Calu3 (cell line): ENCODE results near the gene FMNL3. TPM values are rescaled to one million over a fixed set of nuclear protein-coding genes. Genes with fewer than 3 reads are reported as not detected.

ENCODE experiments used
- BruUV-seq: library from RNA; stranded (reverse); fragments of 400-500 nt; replicated peaks from 2 replicates; lab custom pipeline; 2021; lab: Mats Ljungman, UMichigan
- CTCF ChIA-PET: fragments of 300-600 bp; sonication (Branson Sonifier 250); formaldehyde crosslinking; loops from one replicate; lab custom pipeline; 2022; ENCODE audit warnings: antibody characterized with exemption; lab: Charles Lee
- DNase-seq: peaks from one replicate; pipeline ENCODE4 v3.0.0; 2022
- H3K27ac Mint-ChIP-seq: one replicate; pipeline ENCODE4 v1.8.0; 2022; ENCODE audit warnings: mixed read lengths; ENCODE audit not compliant: unreplicated experiment
- H3K27me3 Mint-ChIP-seq: one replicate; pipeline ENCODE4 v1.8.0; 2022; ENCODE audit warnings: mixed read lengths; ENCODE audit not compliant: unreplicated experiment
- H3K36me3 Mint-ChIP-seq: one replicate; pipeline ENCODE4 v1.8.0; 2022; ENCODE audit warnings: mild to moderate bottlenecking, moderate library complexity, mixed read lengths; ENCODE audit not compliant: insufficient read depth, unreplicated experiment
- H3K4me1 Mint-ChIP-seq: one replicate; pipeline ENCODE4 v1.8.0; 2022; ENCODE audit warnings: mild to moderate bottlenecking, low read depth, mixed read lengths; ENCODE audit not compliant: unreplicated experiment
- H3K4me3 Mint-ChIP-seq: one replicate; pipeline ENCODE4 v1.8.0; 2022; ENCODE audit warnings: mild to moderate bottlenecking, low read depth, moderate library complexity, mixed read lengths; ENCODE audit not compliant: unreplicated experiment
- H3K9me3 Mint-ChIP-seq: one replicate; pipeline ENCODE4 v1.8.0; 2022; ENCODE audit warnings: low read depth, mixed read lengths; ENCODE audit not compliant: unreplicated experiment
- CTCF ChIP-seq: fragments of 200-600 bp; IDR thresholded peaks from one replicate; pipeline ENCODE4 v1.8.0; 2022; ENCODE audit warnings: antibody characterized with exemption; ENCODE audit not compliant: unreplicated experiment
- intact Hi-C: fragments of 100-400 bp; cut with micrococcal nuclease; formaldehyde crosslinking; loops from one replicate; pipeline ENCODE4 v1.10.0; 2022; ENCODE audit not compliant: unreplicated experiment
- total RNA-seq: library from RNA; stranded (reverse); gene quantifications from 2 replicates; pipeline ENCODE4 v1.2.3, GENCODE V29; 2022

The FMNL3 gene
- total RNA-seq, 1 experiment from 2014 or later = 4.4 TPM

- intact Hi-C loops = no loop called here
- no peak for DNase-seq
- H3K27ac Mint-ChIP-seq = no peak overlapping the region
- CTCF ChIA-PET = no interaction called here
- H3K36me3 Mint-ChIP-seq = no peaks in the 10 kb centered on the region
- H3K4me3 Mint-ChIP-seq = no peak overlapping the region
- H3K9me3 Mint-ChIP-seq = no peaks in the 10 kb centered on the region
- H3K4me1 Mint-ChIP-seq = no peaks in the 10 kb centered on the region
- H3K27me3 Mint-ChIP-seq = no peaks in the 10 kb centered on the region
- no peak for TF ChIP-seq CTCF
- BruUV-seq = no TSS peak
Measured at GRCh38 chr12:49659753-49660152, 47.5 kb downstream of the FMNL3 start.

DNA sequence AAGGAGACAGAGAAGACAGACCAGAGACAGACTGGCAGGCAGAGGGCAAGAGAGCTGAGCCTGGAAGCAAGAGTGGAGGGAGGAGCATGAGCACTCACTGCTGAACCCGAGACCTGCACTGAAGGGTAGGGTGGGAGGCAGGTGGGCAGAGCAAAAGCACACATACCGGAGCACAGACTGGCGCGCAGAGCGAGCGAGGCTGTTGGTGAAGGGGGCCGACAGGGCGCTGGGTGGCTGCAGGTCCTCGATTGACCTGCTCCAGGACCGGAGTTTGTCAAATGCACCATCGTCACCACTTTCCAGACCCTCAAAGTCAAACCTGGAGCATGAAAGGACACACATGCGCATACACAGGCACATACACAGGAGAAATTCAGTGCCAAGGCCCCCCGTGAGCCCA is 48.9 kb downstream of the FMNL3 start:
- H3K36me3 Mint-ChIP-seq = no peaks in the 10 kb centered on the region
- no peak overlapping the region for H3K27ac Mint-ChIP-seq
- no peak for TF ChIP-seq CTCF
- no peak overlapping the region for H3K4me3 Mint-ChIP-seq
- no peaks in the 10 kb centered on the region for H3K4me1 Mint-ChIP-seq
- intact Hi-C loops = no loop called here
- BruUV-seq = no TSS peak
- DNase-seq = no peak
- CTCF ChIA-PET = interaction anchor here (0.6 to 0.8 kb wide), 2 partner anchors 13 to 1327 kb away, joined by 3 to 12 read pairs; no protein-coding TSS in a partner anchor
- H3K27me3 Mint-ChIP-seq = no peaks in the 10 kb centered on the region
- no peaks in the 10 kb centered on the region for H3K9me3 Mint-ChIP-seq

- Mint-ChIP-seq H3K4me3 (no peak overlapping the region), H3K27ac (no peak overlapping the region), H3K36me3 (no peaks in the 10 kb centered on the region), H3K27me3 (no peaks in the 10 kb centered on the region), H3K4me1 (no peaks in the 10 kb centered on the region), H3K9me3 (no peaks in the 10 kb centered on the region)
- no peak for DNase-seq
- BruUV-seq = no TSS peak
- intact Hi-C loops = no loop called here
- CTCF ChIA-PET = no interaction called here
- TF ChIP-seq CTCF = no peak
Measured at GRCh38 chr12:49655595-49656236, 51.5 kb downstream of the FMNL3 start.

GRCh38 chr12:49654715-49655114 is 52.5 kb downstream of the FMNL3 start:
- no peaks in the 10 kb centered on the region for H3K4me1 Mint-ChIP-seq
- no TSS peak for BruUV-seq
- DNase-seq = no peak
- TF ChIP-seq CTCF = no peak
- CTCF ChIA-PET = no interaction called here
- no peaks in the 10 kb centered on the region for H3K36me3 Mint-ChIP-seq
- intact Hi-C loops = no loop called here
- no peak overlapping the region for H3K4me3 Mint-ChIP-seq
- H3K27me3 Mint-ChIP-seq = no peaks in the 10 kb centered on the region
- no peak overlapping the region for H3K27ac Mint-ChIP-seq
- H3K9me3 Mint-ChIP-seq = no peaks in the 10 kb centered on the region
